Muscle of back (tissue), 11 donors: Measurements from ENCODE around the gene SBK2. TPM values are rescaled to one million over a fixed set of nuclear protein-coding genes. Genes with fewer than 3 reads are reported as not detected.
"Not testable (repeated sequence)": the region's sequence is repeated elsewhere in the genome, so short reads cannot be mapped to it uniquely, and the experiment has no call there.

Source experiments
- DNase-seq, 3 donors: peaks; one replicate each; pipeline versions ENCODE4 v3.0.0 to v3.0.0-alpha.2; 2013
- polyA plus RNA-seq, 10 donors: library from polyadenylated mRNA; unstranded; fragments of 120-200 nt; gene quantifications; one replicate each; pipeline ENCODE4 v1.2.1, GENCODE V29; 2013; ENCODE audit not compliant: insufficient read length in 10 of 10

Gene SBK2
- polyA plus RNA-seq, 10 donors, result 0.90 to 6.8 (median 3.3) TPM

GRCh38 chr19:55535965-55536350 lies 975 bp downstream of the SBK2 start:
- no peak for DNase-seq

DNA sequence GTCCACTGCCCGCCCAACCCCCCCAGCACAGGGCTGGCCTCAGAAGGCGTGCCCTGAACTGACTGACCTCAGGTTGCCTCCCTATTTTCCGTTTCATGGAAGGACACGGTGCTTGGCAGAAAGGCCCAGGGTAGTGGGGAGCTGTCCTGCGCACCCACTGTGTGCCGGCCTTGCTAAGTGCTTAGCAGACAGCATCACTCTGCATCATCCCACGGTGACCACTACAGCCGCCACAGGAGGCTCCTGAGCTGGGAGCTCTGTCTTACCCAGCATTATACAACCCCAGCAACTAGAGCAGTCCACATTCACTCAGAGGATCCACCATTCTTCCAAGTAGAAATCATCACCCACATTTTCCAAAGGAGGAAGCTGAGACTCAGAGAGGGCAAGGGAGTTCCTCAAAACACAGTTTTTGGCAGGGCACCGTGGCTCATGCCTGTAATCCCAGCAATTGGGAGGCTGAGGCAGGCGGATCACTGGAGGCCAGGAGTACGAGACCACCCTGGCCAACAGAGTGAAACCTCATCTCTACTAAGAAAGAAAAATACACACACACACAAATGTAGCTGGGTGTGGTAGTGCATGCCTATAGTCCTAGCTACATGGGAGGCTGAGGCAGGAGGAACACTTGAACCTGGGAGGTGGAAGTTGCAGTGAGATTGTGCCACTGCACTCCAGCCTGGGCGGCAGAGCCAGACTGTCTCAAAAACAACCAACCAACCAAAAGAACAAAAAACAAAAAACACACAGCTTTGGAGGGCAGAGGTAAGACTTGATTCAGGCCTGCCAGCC lies 1.6 kb downstream of the SBK2 start:
- no peak for DNase-seq

- DNase-seq, result not testable (repeated sequence)
Observed at GRCh38 chr19:55534280-55534679, 2.7 kb downstream of the SBK2 start.

DNA sequence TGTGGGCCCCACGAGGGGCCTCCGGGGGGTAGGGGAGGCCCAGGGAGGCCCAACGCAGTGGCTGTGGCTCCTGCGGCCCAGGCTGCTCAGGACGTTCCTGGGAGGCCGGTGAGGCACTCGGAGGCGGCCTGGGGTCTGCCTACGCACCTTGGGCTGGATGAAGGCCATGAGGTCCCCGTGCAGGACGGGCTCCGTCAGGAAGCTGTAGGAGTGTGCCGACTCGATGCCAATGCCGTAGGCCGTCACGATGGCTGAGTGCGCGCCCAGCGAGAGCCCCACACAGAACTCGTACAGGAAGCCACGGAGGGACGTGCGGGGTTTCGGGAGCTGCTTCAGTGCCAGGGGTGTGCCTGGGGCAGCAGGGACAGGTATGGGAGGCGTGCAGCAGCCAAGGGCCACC lies 5.9 kb downstream of the SBK2 start:
- no peak for DNase-seq

GRCh38 chr19:55529636-55530234 lies 7.2 kb downstream of the SBK2 start:
- DNase-seq, result no peak

- no peak for DNase-seq
Observed at GRCh38 chr19:55528030-55528803, 8.7 kb downstream of the SBK2 start.

- DNase-seq, result no peak
Observed at GRCh38 chr19:55527197-55528029, 9.5 kb downstream of the SBK2 start.

GRCh38 chr19:55526216-55527196 lies 10.4 kb downstream of the SBK2 start:
- peak; percentile 75 to 85 (median 81) for DNase-seq

- no peak for DNase-seq
Observed at GRCh38 chr19:55525289-55526101, 11.4 kb downstream of the SBK2 start.

DNA sequence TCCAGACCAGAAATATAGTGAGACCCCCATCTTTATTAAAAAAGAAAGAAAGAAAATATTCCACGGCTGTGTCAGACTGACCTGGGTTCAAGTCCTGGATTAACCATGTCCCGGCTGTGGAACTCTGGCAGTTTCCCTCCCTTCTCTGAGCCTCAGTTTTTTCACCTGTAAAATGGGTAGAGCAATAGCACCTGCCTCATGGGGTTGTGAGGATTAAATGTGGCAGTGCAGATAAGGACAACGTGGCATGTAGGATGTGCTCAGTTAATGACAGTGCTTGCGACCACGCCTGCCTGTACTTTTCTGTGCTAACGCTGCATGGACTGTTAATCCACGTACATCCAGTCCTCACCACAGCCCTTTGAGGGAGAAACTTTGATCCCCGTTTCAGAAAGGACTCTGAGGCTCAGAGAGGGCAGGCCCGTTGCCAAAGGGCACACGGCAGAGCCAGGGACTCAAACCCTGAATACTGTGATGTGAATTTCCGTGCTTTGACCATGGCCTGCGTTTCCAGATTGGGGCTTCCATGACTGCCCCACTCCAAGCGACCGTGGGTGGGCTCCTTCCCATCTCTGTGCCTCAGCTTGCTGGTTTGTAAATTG lies 16.1 kb downstream of the SBK2 start:
- no peak for DNase-seq

DNA sequence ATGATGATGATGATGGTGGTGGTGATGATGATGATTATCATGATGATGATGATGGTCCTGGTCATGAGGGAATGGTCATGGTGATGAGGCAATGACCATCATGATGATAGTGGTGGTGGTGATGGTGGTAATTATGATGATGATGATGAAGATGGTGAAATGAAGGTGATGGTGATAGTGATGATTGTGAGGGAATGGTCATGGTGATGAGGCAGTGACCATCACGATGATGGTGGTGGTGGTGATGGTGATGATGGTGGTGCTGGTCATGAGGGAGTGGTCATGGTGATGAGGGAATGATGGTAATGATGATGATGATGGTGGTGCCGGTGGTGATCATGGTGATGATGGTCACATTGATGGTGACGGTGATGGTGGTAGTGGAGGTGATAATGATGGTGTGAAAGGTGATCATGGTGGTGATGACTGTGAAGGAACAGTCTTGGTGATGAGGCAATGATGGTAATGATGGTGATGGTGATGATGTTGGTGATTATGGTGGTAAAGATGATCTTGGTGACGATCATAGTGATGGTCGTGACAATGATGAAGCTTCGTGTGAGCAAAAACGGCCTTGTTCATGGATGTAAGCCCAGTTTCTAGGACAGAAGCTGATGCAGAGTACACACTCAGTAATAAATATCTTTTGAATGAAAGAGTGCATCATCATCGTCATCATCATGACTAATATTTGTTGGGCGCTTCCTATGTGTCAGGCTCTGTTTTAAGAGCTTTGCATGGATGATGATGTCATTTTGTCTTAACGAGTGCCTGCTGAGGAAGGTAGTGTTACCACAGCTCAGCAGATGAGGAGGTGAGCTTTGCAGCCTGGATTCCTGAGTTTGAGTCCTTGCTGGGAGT lies 17.3 kb downstream of the SBK2 start:
- peak in 1 of 3 donors; percentile 47 for DNase-seq

GRCh38 chr19:55516878-55517620 lies 19.9 kb downstream of the SBK2 start:
- DNase-seq, result peak; percentile 89 to 95 (median 93)

- no peak for DNase-seq
Observed at GRCh38 chr19:55508120-55508519, 28.8 kb downstream of the SBK2 start.

DNA sequence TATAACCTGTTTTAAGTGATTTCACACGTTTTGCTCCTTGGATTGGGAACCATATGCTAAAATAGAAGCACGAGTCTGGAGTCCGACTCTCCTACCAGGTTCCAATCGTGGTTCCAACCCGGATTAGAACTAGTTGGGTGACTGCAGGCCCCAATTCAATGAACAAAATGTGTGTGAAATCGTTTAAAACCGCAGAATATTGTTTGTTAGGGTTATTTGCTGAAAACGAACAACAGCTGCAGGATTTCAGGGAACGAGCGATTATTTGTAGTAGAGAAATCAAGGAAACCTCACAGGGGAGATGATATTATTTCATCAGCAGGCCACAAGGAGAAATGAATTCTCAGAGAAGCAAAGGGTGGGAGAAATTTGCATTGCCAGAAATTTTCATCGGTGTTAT lies 32.0 kb downstream of the SBK2 start:
- no peak for DNase-seq

- no peak for DNase-seq
Observed at GRCh38 chr19:55504252-55504603, 32.7 kb downstream of the SBK2 start.

DNA sequence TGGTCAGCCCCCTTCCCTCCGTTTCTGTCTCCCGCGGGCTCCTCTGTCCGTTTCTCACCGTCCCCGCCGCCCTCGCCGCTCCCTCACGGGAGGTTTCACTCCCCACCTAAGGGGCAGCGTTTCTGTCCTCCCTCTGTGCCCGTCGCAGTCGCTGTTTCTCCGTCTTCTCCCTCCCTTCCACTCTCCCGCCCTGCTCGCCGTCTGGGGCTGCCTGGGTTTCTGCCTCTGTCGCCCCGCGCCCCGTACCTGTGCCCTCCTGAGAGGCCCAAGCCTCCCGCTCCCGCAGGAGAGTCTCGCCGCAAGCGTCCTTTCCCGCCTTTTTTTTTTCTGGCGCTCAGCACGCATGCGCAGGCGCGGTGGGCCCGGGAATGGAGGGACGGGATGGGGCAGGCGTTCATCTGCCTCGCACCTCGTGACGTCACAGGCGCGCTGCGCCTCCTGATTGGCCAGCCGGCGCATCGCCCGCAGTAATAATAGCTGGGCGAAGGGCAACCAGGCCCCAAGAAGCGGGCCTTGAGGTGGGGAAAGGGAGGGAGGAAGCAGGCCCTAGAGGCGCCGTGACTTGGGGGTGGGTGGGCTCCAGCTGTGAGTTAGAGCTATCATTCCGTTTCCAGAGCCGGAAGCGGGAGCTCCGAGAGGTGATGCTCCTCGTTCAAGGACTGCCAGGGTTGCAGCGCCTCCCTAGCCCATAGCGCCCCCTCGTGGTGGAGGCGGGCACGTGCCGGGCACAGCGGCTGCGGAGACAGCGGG lies 33.3 kb downstream of the SBK2 start:
- peak; percentile 90 to 98 (median 95) for DNase-seq

GRCh38 chr19:55503157-55503501 lies 33.8 kb downstream of the SBK2 start:
- peak in 1 of 3 donors; percentile 14 for DNase-seq
